Neural crest cell (in vitro differentiated cells): ENCODE data around the gene CCNI2. TPM values are rescaled to one million over a fixed set of nuclear protein-coding genes. Genes with fewer than 3 reads are reported as not detected.
"Not testable (repeated sequence)": the region's sequence is repeated elsewhere in the genome, so short reads cannot be mapped to it uniquely, and the experiment has no call there.

Experiments
- DNase-seq: peaks from one replicate; pipeline ENCODE4 v3.0.0; 2021; ENCODE audit warnings: low read depth, mixed read lengths, low spot score
- H3K27ac Mint-ChIP-seq: one replicate; pipeline ENCODE4 v1.8.0; 2021; ENCODE audit warnings: mild to moderate bottlenecking, mixed read lengths; ENCODE audit not compliant: unreplicated experiment
- H3K27me3 Mint-ChIP-seq: 2 replicates; pipeline ENCODE4 v1.8.0; 2021; ENCODE audit warnings: low read depth, mild to moderate bottlenecking, mixed read lengths
- H3K36me3 Mint-ChIP-seq: 2 replicates; pipeline ENCODE4 v1.8.0; 2021; ENCODE audit warnings: low read depth, mild to moderate bottlenecking, mixed read lengths
- H3K4me1 Mint-ChIP-seq: 2 replicates; pipeline ENCODE4 v1.8.0; 2021; ENCODE audit warnings: mixed read lengths
- H3K4me3 Mint-ChIP-seq: one replicate; pipeline ENCODE4 v1.8.0; 2021; ENCODE audit warnings: mild to moderate bottlenecking, mixed read lengths
- H3K9me3 Mint-ChIP-seq: 2 replicates; pipeline ENCODE4 v1.8.0; 2021; ENCODE audit warnings: mixed read lengths
- CTCF ChIP-seq: fragments of 200-600 bp; sonication (generic); conservative IDR thresholded peaks from 2 replicates; pipeline ENCODE4 v1.5.0; 2021; ENCODE audit warnings: antibody characterized with exemption, mild to moderate bottlenecking
- total RNA-seq: library from RNA; stranded (reverse); gene quantifications from 2 replicates; pipeline ENCODE4 v1.2.1, GENCODE V29; 2021

Gene CCNI2
- total RNA-seq, 1 donor from 2014 or later: not detected

DNA sequence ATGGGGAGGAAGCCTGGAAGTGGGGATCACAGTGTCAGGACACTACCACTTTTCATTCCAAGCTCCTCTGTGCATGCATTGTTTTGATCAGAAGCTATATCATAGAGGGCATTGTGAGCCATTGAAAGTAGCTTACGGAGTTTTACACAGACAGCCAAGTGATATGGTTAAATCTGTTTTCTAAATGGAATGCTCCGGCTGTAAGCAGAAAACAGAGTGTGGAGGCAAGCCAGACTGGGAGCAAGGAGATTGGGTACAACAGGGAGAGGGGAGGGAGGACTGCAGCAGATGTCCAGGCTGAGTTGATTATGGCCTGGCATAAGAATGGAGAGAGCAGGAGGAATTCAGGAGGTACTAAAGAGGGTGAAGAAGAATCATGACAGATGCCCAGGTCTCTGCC lies 50.4 kb downstream of the CCNI2 start:
- Mint-ChIP-seq H3K27ac (no peak overlapping the region), H3K36me3 (no peaks in the 10 kb centered on the region), H3K4me1 (peaks cover 29% of the 10 kb centered on the region), H3K9me3 (no peaks in the 10 kb centered on the region), H3K4me3 (peak overlapping the region; percentile 7), H3K27me3 (peaks cover 4% of the 10 kb centered on the region)
- no peak for TF ChIP-seq CTCF
- DNase-seq: no peak

- TF ChIP-seq CTCF: no peak
- H3K27ac Mint-ChIP-seq: no peak overlapping the region
- no peaks in the 10 kb centered on the region for H3K9me3 Mint-ChIP-seq
- no peak for DNase-seq
- H3K36me3 Mint-ChIP-seq: no peaks in the 10 kb centered on the region
- peaks cover 4% of the 10 kb centered on the region for H3K27me3 Mint-ChIP-seq
- H3K4me1 Mint-ChIP-seq: peaks cover 29% of the 10 kb centered on the region
- no peak overlapping the region for H3K4me3 Mint-ChIP-seq
These were observed 52.2 kb downstream of the CCNI2 start for GRCh38 chr5:132799392-132799791.

DNA sequence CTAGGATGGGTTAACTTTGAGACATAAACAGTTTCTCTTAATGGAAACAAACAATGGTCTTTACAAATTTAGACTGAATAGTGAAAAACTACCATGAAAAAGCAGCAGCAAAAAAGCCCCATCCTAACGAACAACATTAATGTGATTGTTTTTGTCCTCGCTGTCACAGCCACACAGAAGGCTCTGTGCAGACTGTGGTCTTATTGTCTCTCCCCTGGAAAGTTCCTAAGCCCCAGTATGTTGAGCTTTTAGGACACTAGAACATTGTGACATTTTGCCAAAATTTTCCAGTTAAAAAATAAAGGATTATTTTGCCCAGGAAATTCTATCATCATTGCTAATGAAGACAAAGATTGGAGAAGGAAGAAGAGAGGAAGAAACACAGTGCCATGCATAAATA lies 53.3 kb downstream of the CCNI2 start:
- Mint-ChIP-seq H3K27ac (no peak overlapping the region), H3K4me1 (peaks cover 29% of the 10 kb centered on the region), H3K4me3 (no peak overlapping the region), H3K27me3 (peaks cover 4% of the 10 kb centered on the region), H3K9me3 (no peaks in the 10 kb centered on the region), H3K36me3 (no peaks in the 10 kb centered on the region)
- TF ChIP-seq CTCF: no peak
- DNase-seq: no peak

- H3K36me3 Mint-ChIP-seq: no peaks in the 10 kb centered on the region
- no peak for TF ChIP-seq CTCF
- peaks cover 4% of the 10 kb centered on the region for H3K27me3 Mint-ChIP-seq
- no peak overlapping the region for H3K27ac Mint-ChIP-seq
- H3K4me3 Mint-ChIP-seq: no peak overlapping the region
- DNase-seq: no peak
- H3K9me3 Mint-ChIP-seq: no peaks in the 10 kb centered on the region
- peaks cover 33% of the 10 kb centered on the region for H3K4me1 Mint-ChIP-seq
These were observed 54.9 kb downstream of the CCNI2 start for GRCh38 chr5:132802044-132802684.

- DNase-seq, H3K36me3 Mint-ChIP-seq, H3K27ac Mint-ChIP-seq, H3K9me3 Mint-ChIP-seq, H3K27me3 Mint-ChIP-seq, H3K4me3 Mint-ChIP-seq: not testable (repeated sequence)
- H3K4me1 Mint-ChIP-seq: peaks cover 35% of the 10 kb centered on the region
These were observed 55.5 kb downstream of the CCNI2 start for GRCh38 chr5:132802685-132803066.

Other genes starting within 250 kb of the CCNI2 start
- gene IL5, start 203.9 kb upstream of the CCNI2 start, total RNA-seq: not detected in 2 replicates
- 35.2 and 37.1 TPM in 2 replicates for gene RAD50, start 190.4 kb upstream of the CCNI2 start, total RNA-seq
- gene IL13, start 89.3 kb upstream of the CCNI2 start, total RNA-seq: not detected in 2 replicates
- gene IL4, start 73.4 kb upstream of the CCNI2 start, total RNA-seq: not detected in 2 replicates
- gene KIF3A, start 9.9 kb upstream of the CCNI2 start, total RNA-seq: 22.6 and 23.8 TPM in 2 replicates
- 71.1 and 71.4 TPM in 2 replicates for gene SEPTIN8, start 29.8 kb downstream of the CCNI2 start, total RNA-seq
- not detected in 2 replicates for gene SOWAHA, start 65.9 kb downstream of the CCNI2 start, total RNA-seq
- 5.7 and 6.5 TPM in 2 replicates for gene SHROOM1, start 83.2 kb downstream of the CCNI2 start, total RNA-seq
- 0.49 and 0.89 TPM in 2 replicates for gene GDF9, start 119.0 kb downstream of the CCNI2 start, total RNA-seq
- gene UQCRQ, start 119.2 kb downstream of the CCNI2 start, total RNA-seq: 274 and 293 TPM in 2 replicates
- 2.9 and 3.1 TPM in 2 replicates for gene LEAP2, start 126.2 kb downstream of the CCNI2 start, total RNA-seq
- 64.7 and 67.5 TPM in 2 replicates for gene AFF4, start 216.2 kb downstream of the CCNI2 start, total RNA-seq